RWPE2 (cell line): Measurements from ENCODE around the gene SLC6A18.

Source experiments
- ATAC-seq: fragments of 200-7000 bp; cut with Tn5 transposase; 3 replicates; pipeline ENCODE4 v1.9.1; 2021; ENCODE audit warnings: low read depth
- DNase-seq: peaks from one replicate; pipeline ENCODE4 v3.0.0-alpha.2; 2020; ENCODE audit warnings: low spot score
- H3K27ac ChIP-seq: fragments of 450-650 bp; 2 replicates; pipeline ENCODE4 v1.5.1; 2017; ENCODE audit warnings: mild to moderate bottlenecking; ENCODE audit not compliant: poor library complexity, severe bottlenecking
- H3K27me3 ChIP-seq: fragments of 250-450 bp; sonication (Bioruptor Pico); 2 replicates; pipeline ENCODE4 v1.5.1; 2021; ENCODE audit warnings: mild to moderate bottlenecking, moderate library complexity; ENCODE audit not compliant: insufficient read depth, poor library complexity, severe bottlenecking
- H3K36me3 ChIP-seq: fragments of 250-450 bp; sonication (Bioruptor Pico); 2 replicates; pipeline ENCODE4 v1.5.1; 2020; ENCODE audit warnings: low read depth, mild to moderate bottlenecking, moderate library complexity
- H3K4me1 ChIP-seq: fragments of 250-450 bp; sonication (Bioruptor Pico); 2 replicates; pipeline ENCODE4 v1.5.1; 2021; ENCODE audit warnings: mild to moderate bottlenecking, moderate library complexity; ENCODE audit not compliant: insufficient read depth, poor library complexity, severe bottlenecking
- H3K4me3 ChIP-seq: fragments of 250-450 bp; sonication (Bioruptor Pico); 2 replicates; pipeline ENCODE4 v1.5.1; 2021; ENCODE audit warnings: mild to moderate bottlenecking, moderate library complexity; ENCODE audit not compliant: severe bottlenecking
- H3K9me3 ChIP-seq: fragments of 250-450 bp; sonication (Bioruptor Pico); 2 replicates; pipeline ENCODE4 v1.5.1; 2021; ENCODE audit warnings: mild to moderate bottlenecking, moderate library complexity; ENCODE audit not compliant: severe bottlenecking
- TF ChIP-seq, protein P1 (sequence below): fragments of 450-650 bp; IDR thresholded peaks from one replicate; pipeline ENCODE4 v1.5.1; 2017; ENCODE audit warnings: mild to moderate bottlenecking, moderate library complexity; ENCODE audit not compliant: poor library complexity, severe bottlenecking

SLC6A18 gene, protein sequence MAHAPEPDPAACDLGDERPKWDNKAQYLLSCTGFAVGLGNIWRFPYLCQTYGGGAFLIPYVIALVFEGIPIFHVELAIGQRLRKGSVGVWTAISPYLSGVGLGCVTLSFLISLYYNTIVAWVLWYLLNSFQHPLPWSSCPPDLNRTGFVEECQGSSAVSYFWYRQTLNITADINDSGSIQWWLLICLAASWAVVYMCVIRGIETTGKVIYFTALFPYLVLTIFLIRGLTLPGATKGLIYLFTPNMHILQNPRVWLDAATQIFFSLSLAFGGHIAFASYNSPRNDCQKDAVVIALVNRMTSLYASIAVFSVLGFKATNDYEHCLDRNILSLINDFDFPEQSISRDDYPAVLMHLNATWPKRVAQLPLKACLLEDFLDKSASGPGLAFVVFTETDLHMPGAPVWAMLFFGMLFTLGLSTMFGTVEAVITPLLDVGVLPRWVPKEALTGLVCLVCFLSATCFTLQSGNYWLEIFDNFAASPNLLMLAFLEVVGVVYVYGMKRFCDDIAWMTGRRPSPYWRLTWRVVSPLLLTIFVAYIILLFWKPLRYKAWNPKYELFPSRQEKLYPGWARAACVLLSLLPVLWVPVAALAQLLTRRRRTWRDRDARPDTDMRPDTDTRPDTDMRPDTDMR

DNA sequence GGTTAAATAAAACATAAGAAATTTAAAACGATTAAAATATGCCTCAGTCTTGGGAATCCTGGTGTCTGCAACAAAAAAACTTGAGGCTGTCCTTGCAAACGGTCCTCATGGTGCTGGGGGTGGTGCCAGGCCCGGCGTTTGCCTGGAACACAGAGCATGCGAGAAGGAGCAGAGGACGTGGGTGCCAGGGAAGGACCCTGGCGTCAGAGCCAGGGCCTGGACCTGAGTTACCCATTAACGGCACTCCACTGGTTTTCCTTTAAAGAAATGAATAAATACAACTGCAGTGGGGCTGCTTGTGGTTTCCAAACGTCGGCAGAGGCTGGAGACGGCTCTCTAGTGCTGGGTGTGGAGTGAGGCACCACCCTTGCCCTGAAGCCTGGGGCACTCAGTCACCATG lies at the start of gene SLC6A18:
TSS of gene SLC6A18 (plus strand) at position 301 of the 400 bp plus-strand sequence. CDS start at position 398, 97 bp downstream.
- H3K27me3 ChIP-seq = peaks cover 46% of the 10 kb centered on the region
- H3K4me1 ChIP-seq = peaks cover 7% of the 10 kb centered on the region
- H3K9me3 ChIP-seq = no peaks in the 10 kb centered on the region
- no peaks in the 10 kb centered on the region for H3K36me3 ChIP-seq
- TF ChIP-seq, protein P1, sequence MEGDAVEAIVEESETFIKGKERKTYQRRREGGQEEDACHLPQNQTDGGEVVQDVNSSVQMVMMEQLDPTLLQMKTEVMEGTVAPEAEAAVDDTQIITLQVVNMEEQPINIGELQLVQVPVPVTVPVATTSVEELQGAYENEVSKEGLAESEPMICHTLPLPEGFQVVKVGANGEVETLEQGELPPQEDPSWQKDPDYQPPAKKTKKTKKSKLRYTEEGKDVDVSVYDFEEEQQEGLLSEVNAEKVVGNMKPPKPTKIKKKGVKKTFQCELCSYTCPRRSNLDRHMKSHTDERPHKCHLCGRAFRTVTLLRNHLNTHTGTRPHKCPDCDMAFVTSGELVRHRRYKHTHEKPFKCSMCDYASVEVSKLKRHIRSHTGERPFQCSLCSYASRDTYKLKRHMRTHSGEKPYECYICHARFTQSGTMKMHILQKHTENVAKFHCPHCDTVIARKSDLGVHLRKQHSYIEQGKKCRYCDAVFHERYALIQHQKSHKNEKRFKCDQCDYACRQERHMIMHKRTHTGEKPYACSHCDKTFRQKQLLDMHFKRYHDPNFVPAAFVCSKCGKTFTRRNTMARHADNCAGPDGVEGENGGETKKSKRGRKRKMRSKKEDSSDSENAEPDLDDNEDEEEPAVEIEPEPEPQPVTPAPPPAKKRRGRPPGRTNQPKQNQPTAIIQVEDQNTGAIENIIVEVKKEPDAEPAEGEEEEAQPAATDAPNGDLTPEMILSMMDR = no peak
- no peak for ATAC-seq
- H3K27ac ChIP-seq = no peak within 1 kb of the TSS
- no peak within 1 kb of the TSS for H3K4me3 ChIP-seq
- DNase-seq = no peak

- Histone ChIP-seq H3K27ac (no peak overlapping the region), H3K36me3 (no peaks in the 10 kb centered on the region), H3K4me1 (no peaks in the 10 kb centered on the region), H3K4me3 (no peak overlapping the region), H3K9me3 (no peaks in the 10 kb centered on the region), H3K27me3 (no peaks in the 10 kb centered on the region)
- TF ChIP-seq, protein P1 = no peak
- DNase-seq (no peak), ATAC-seq (no peak)
Observed at GRCh38 chr5:1175801-1176472, 49.2 kb upstream of the SLC6A18 start.

DNA sequence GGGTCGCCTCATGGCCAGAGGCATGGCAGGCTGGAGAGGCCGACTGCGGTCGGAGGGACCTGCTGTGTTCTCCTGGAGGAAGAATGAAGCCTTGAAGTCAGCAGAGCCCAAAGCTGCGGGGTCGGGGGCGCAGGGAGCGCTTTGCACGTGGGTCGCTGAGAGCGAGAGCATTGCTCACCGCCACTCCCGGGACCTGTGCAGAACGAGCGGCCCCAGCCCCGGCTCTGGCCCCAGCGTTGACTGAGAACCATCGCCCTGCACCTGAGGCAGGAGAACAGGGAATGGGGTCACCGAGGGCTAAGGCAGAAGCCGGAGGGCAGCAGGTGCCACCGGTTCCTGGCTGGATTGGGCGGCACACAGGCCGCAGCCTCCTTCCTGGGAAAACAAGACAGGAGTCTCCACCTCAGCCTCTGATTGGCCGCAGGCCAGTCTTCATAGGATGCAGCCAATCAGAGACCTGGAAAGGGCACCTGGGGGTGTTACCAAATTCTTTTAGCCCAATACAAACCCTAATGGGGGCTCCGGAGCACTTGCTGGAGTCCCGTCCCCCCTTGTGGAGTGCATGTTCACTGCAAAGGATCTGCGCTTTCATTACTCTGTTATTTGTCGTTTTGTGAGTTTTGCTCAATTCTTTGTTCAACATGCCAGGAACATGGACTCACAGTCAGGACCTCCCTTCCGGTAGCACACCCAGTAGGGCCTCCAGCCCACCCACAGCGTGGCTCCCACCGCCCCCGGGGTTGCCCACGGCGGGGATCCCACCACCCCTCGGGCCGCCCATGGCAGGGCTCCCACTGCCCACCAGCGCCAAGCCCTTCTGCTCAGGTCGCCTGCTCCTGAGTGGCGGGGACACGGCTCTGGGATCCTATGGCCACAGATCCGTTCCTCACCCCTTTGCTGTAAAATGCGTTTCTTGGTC lies 48.4 kb upstream of the SLC6A18 start:
- Histone ChIP-seq H3K36me3 (no peaks in the 10 kb centered on the region), H3K4me3 (no peak overlapping the region), H3K4me1 (no peaks in the 10 kb centered on the region), H3K27ac (no peak overlapping the region), H3K9me3 (no peaks in the 10 kb centered on the region), H3K27me3 (no peaks in the 10 kb centered on the region)
- TF ChIP-seq, protein P1 = no peak
- ATAC-seq (no peak), DNase-seq (peak; percentile 69)

- H3K27me3 ChIP-seq = no peaks in the 10 kb centered on the region
- ATAC-seq (no peak), DNase-seq (peak; percentile 62)
- TF ChIP-seq, protein P1 = no peak
- H3K27ac ChIP-seq = no peak overlapping the region
- H3K4me3 ChIP-seq = no peak overlapping the region
- H3K9me3 ChIP-seq = no peaks in the 10 kb centered on the region
- H3K36me3 ChIP-seq = no peaks in the 10 kb centered on the region
- no peaks in the 10 kb centered on the region for H3K4me1 ChIP-seq
Observed at GRCh38 chr5:1177826-1178528, 47.2 kb upstream of the SLC6A18 start.
